Stomach (tissue), 9 donors: ENCODE results near the gene KHK. TPM values are rescaled to one million over a fixed set of nuclear protein-coding genes. Genes with fewer than 3 reads are reported as not detected.

Experiments used
- DNase-seq, 2 donors: peaks; one replicate each; pipeline versions ENCODE4 v3.0.0 to v3.0.0-alpha.2; 2013 to 2019
- H3K27ac ChIP-seq, 5 donors: fragments of 200-600 bp in 4 of 5; sonication (generic) in 4 of 5; one replicate each; pipeline ENCODE4 v1.5.1; 2013 to 2019; ENCODE audit warnings: mild to moderate bottlenecking in 1 of 5, moderate library complexity in 1 of 5
- H3K27me3 ChIP-seq, 3 donors: fragments of 200-600 bp; sonication (generic); one replicate each; pipeline ENCODE4 v1.5.1; 2017 to 2019; ENCODE audit warnings: mixed run types in 1 of 3
- H3K36me3 ChIP-seq, 4 donors: fragments of 200-600 bp; sonication (generic); 1 replicate in 3 of 4; 2 replicates in 1 of 4; pipeline ENCODE4 v1.5.1; 2016 to 2019
- H3K4me1 ChIP-seq, 4 donors: fragments of 200-600 bp; sonication (generic); one replicate each; pipeline ENCODE4 v1.5.1; 2016 to 2019
- H3K4me3 ChIP-seq, 4 donors: fragments of 200-600 bp; sonication (generic) in 3 of 4; one replicate each; pipeline ENCODE4 v1.5.1; 2016 to 2019; ENCODE audit warnings: mild to moderate bottlenecking in 1 of 4
- H3K9me3 ChIP-seq, 4 donors: fragments of 200-600 bp; sonication (generic); one replicate each; pipeline ENCODE4 v1.5.1; 2016 to 2019
- CTCF ChIP-seq, 7 experiments: fragments of 450-650 bp in 4 of 7; fragments of 200-600 bp in 3 of 7; sonication (generic) in 3 of 7; IDR thresholded peaks; one replicate each; pipeline ENCODE4 v1.5.1; 2016 to 2019; ENCODE audit warnings: antibody characterized with exemption in 7 of 7, control low read depth in 2 of 7, mild to moderate bottlenecking in 1 of 7
- EP300 ChIP-seq: sonication (generic); formaldehyde crosslinking; IDR thresholded peaks from one replicate; pipeline ENCODE4 v1.6.1; 2017; ENCODE audit warnings: antibody characterized with exemption
- POLR2A ChIP-seq, 4 donors: fragments of 450-650 bp; IDR thresholded peaks; one replicate each; pipeline ENCODE4 v1.6.1; 2016; ENCODE audit warnings: antibody characterized with exemption in 4 of 4, control low read depth in 2 of 4, mild to moderate bottlenecking in 1 of 4, moderate library complexity in 1 of 4
- POLR2AphosphoS5 ChIP-seq, 3 donors: sonication (generic); formaldehyde crosslinking; IDR thresholded peaks; one replicate each; pipeline ENCODE4 v1.6.1; 2016; ENCODE audit warnings: antibody characterized with exemption in 3 of 3
- WGBS, 5 donors: extraction: QIAGEN DNeasy Blood & Tissue Kit in 3 of 5; methylation state at CpG; one replicate each; pipeline versions ENCODE4 v1.1.5 to v1.1.7; 2013 to 2018; 5-methylcytosine and 5-hydroxymethylcytosine counted together
- intact Hi-C: fragments of 100-400 bp; cut with DNase I; formaldehyde crosslinking; loops from one replicate; pipeline ENCODE4 v1.15.1; 2023; ENCODE audit warnings: low total_unique reads
- polyA plus RNA-seq, 3 donors: library from polyadenylated mRNA; stranded (reverse); fragments of 200-250 nt; gene quantifications; one replicate each; pipeline ENCODE4 v1.2.3, GENCODE V29; 2013
- total RNA-seq, 5 donors: library from RNA; depleted of rRNA; stranded (reverse); fragments of >200 nt; gene quantifications; one replicate each; pipeline versions ENCODE4 v1.1.0 to v1.2.3, GENCODE V29; 2014 to 2016
- donor health status: healthy with polysubstance abuse.
- donor health status: Bipolar disorder and iron deficiency.
- donor health status: healthy.

KHK gene
- total and polyA plus RNA-seq, 8 donors = 1.3 to 18.2 (median 3.5) TPM; not detected in 1

- intact Hi-C loops = no loop called here
- Histone ChIP-seq H3K9me3 (no peaks in the 10 kb centered on the region), H3K4me3 (peak within 1 kb of the TSS; percentile 87 to 96 (median 92)), H3K4me1 (peaks cover 6 to 29% (median 25%) of the 10 kb centered on the region in 4 donors), H3K36me3 (peaks cover 13 to 34% (median 31%) of the 10 kb centered on the region in 4 donors), H3K27me3 (no peaks in the 10 kb centered on the region), H3K27ac (peak within 1 kb of the TSS; percentile 83 to 94 (median 92))
- TF ChIP-seq CTCF (IDR thresholded peaks at IDR 0.05) = no peak
- TF ChIP-seq POLR2AphosphoS5 (IDR thresholded peaks at IDR 0.05) = peak; percentile 63 to 78 (median 70)
- TF ChIP-seq EP300 = no peak
- TF ChIP-seq POLR2A (IDR thresholded peaks at IDR 0.05) = no peak
- DNase-seq = peak; percentile 97 to 98
- WGBS, 5 donors = 0 to 1% (median 0%) methylated on average over 40 to 67 of the region's 67 CpGs
Measured at GRCh38 chr2:27050996-27051901, 35.3 kb upstream of the KHK start, which contains the start of gene AGBL5. TSS of gene AGBL5 (plus strand) at chr2:27051668. CDS start at chr2:27052959, 1,291 bp downstream.

GRCh38 chr2:27051902-27052645 lies 34.5 kb upstream of the KHK start:
- 1 to 4% (median 3%) methylated on average over 12 to 24 of the region's 24 CpGs for WGBS, 5 donors
- DNase-seq = peak in 1 of 2 donors; percentile 27
- H3K27ac ChIP-seq = peak overlapping the region; percentile 83 to 94 (median 92)
- no peaks in the 10 kb centered on the region for H3K27me3 ChIP-seq
- no peak for TF ChIP-seq CTCF (IDR thresholded peaks at IDR 0.05)
- H3K4me1 ChIP-seq = peaks cover 6 to 29% (median 25%) of the 10 kb centered on the region in 4 donors
- peak overlapping the region; percentile 87 to 96 (median 92) for H3K4me3 ChIP-seq
- H3K36me3 ChIP-seq = peaks cover 13 to 42% (median 40%) of the 10 kb centered on the region in 4 donors
- no peaks in the 10 kb centered on the region for H3K9me3 ChIP-seq
- intact Hi-C loops = no loop called here

- Histone ChIP-seq H3K9me3 (no peaks in the 10 kb centered on the region), H3K4me1 (peaks cover 6 to 29% (median 25%) of the 10 kb centered on the region in 4 donors), H3K36me3 (peaks cover 13 to 55% (median 51%) of the 10 kb centered on the region in 4 donors), H3K27ac (no peak overlapping the region), H3K27me3 (no peaks in the 10 kb centered on the region), H3K4me3 (no peak overlapping the region)
- DNase-seq = no peak
- WGBS, 5 donors = 82 to 91% (median 88%) methylated on average over 11 of the region's 11 CpGs
- no peak for TF ChIP-seq POLR2A (IDR thresholded peaks at IDR 0.05)
- TF ChIP-seq CTCF (IDR thresholded peaks at IDR 0.05) = no peak
- TF ChIP-seq EP300 = no peak
- TF ChIP-seq POLR2AphosphoS5 (IDR thresholded peaks at IDR 0.05) = no peak
- intact Hi-C loops = no loop called here
Measured at GRCh38 chr2:27053321-27053720, 33.3 kb upstream of the KHK start.

- intact Hi-C loops = no loop called here
Measured at GRCh38 chr2:27053776-27054175, 32.8 kb upstream of the KHK start.

More at GRCh38 chr2:27053776-27054175, 32.8 kb upstream of the KHK start:
- DNase-seq = no peak
- no peak overlapping the region for H3K27ac ChIP-seq
- H3K4me3 ChIP-seq = no peak overlapping the region
- no peaks in the 10 kb centered on the region for H3K9me3 ChIP-seq
- 85 to 93% (median 88%) methylated on average over 8 of the region's 8 CpGs for WGBS, 5 donors
- no peaks in the 10 kb centered on the region for H3K27me3 ChIP-seq
- TF ChIP-seq POLR2A (IDR thresholded peaks at IDR 0.05) (no peak), CTCF (IDR thresholded peaks at IDR 0.05) (no peak), EP300 (no peak), POLR2AphosphoS5 (IDR thresholded peaks at IDR 0.05) (no peak)
- H3K4me1 ChIP-seq = peaks cover 6 to 29% (median 25%) of the 10 kb centered on the region in 4 donors
- H3K36me3 ChIP-seq = peaks cover 13 to 59% (median 55%) of the 10 kb centered on the region in 4 donors
